Stimulated activated CD4-positive, alpha-beta T cell treated with anti-CD3 and anti-CD28 coated beads, Interleukin-12 subunit alpha, Interleukin-12 subunit beta, amount 100 ng/mL, for 4 hours (primary cell): ENCODE measurements around the gene MAPK12.

Experiments
- DNase-seq: peaks from one replicate; pipeline ENCODE4 v3.0.0-alpha.2; 2020

The MAPK12 gene

DNA sequence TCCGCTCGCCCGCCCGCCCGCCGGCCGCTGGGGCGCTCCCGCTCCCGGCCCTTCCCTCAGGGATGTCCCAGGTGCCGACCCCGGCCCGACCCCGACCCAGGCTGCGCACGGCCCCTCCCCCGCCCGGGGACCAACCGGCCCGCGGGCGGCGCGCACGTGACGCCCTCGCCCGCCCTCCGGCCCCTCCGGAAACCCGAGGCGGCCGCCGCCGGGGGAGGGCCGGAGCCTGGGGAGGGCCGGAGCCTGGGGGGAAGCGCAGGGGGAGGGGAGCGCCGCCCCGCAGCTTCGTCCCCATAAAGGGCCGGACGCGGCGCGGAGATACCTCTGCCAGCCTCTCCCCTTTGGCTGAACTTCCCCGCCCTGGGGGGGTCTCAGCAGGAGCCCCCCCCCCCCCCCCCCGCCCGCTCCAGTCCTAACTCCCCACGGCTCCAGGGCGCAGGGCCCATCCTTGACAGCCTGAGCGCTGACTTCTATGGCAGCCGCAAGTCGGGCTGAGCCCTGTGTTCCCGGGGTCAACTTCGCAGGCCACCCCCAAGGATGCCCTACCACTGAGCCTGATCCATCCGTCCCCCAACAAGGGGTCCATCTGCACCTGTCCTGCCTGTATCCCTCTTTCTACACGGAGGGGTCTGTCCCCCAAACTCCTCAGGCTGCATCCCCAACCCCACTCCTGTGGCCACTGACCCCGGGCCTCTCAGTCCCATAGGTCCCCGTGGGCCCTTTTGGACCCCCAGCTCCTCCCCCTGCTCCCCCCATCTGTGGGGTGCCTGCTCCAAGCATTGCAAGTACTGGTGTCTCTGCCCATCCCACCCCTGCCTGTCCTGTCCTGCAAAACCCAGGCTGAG lies at the start of gene MAPK12:
MAPK12 (minus strand) TSS at position 69 of the 845 bp plus-strand sequence. CDS start 174 bp downstream, outside the sequence.
- DNase-seq: no peak

DNA sequence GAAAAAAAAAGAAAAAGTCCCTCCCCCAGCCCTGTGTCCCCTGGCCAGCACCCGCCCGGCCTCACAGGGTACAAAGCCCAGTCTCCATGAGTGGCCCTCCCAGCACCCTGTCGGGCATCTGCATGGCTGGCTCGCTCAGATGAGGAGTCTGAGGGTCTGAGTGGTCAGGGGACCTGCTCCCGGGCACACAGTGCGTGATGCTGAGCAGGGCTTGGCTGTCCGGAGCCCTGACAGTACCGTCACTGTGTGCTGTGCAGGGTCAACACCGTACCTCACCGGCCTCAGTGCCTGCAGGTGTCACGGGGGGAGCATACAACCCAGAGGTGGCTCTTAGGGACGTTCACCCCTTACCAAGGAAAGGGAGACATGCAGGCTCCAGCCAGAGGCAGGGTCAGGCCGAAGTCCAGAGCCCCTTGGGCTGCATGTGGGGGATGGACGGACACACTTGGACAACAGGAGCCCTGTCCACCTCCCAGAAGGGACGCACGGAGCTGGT lies 49.5 kb upstream of the MAPK12 start:
- DNase-seq: no peak

DNA sequence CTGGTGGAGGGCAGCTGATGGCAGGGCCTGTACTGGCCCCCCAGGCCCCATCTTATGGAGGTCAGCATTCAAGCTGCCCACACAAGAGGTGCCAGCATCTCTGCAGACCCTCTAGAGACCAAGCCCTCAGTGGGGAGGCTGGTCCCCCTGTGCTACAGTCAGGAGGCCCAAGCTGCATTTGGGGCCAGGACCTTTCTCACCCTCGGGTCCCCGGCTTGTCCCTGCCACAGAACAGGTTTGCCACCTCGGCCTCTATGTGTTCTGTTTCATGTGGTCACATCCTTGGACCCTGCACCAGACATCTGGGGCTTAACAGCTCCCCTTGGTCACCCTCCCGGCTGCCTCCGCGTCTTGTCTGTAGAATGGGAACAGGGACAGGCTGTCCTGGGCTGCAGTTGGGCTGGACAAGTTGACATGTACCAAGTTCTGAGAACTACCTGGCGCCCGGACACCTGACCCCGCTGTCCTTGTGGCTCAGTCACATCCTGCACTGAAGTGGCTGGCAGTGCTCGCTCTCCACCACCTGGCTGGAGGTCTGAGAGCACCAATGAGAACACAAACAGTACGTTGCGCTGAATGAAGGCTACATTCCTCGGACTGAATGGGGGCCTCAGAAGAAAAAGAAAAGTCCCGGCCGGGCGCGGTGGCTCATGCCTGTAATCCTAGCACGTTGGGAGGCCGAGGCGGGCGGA lies 48.7 kb upstream of the MAPK12 start:
- no peak for DNase-seq

- DNase-seq: no peak
These were observed 48.1 kb upstream of the MAPK12 start for GRCh38 chr22:50309601-50309991.

- DNase-seq: no peak
These were observed 47.6 kb upstream of the MAPK12 start for GRCh38 chr22:50308986-50309600.

DNA sequence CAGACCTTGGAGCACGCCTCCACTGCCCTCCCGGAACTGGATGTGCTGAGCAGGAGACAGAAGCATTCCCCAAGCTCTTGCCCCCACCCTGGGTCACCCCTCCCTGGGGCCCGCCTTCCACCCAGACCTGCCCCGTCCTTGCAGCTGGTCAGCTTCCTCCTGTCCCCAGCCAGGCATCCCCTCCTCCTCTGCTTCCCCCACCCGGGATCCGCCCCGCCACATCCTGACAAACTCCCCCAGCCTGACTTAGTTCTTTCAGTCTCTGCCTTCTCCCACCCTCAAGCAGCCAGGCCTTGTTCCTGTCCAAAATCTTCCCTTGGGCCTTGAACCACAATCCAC lies 47.1 kb upstream of the MAPK12 start:
- DNase-seq: no peak

DNA sequence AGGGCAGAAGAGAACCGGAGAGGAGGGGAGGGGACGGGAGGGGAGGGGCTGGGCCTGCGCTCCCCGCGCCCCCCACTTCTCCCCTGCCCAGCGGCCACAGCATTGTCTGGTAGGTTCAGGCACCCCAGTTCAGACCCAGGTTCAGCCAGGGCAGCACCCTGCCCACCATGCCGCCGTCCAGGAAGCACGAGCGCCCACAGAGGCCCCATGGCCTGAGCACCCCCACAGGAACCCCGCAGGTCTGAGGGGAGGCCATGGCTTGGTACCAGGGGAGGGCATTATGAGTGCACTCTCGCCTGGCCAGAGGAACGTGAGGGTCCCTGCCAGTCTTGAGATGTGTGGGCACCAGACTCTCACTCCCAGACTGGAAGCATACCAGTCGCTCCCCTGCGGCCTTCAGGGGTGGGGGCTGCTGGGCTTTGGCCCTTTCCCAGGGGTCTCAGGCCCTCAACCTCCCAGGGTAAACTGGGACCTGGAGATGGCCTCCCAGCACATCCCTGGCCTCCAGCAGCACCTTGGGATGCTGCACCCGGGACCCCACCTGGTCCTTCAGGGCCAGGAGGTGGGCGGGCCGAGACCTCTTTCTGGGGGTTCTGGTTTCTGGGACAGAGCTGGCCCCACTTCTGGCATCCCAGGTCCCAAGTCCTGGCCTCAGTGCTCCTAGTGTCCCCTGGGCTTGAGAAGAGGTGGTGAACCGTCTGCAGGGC lies 46.6 kb upstream of the MAPK12 start:
- DNase-seq: no peak

DNA sequence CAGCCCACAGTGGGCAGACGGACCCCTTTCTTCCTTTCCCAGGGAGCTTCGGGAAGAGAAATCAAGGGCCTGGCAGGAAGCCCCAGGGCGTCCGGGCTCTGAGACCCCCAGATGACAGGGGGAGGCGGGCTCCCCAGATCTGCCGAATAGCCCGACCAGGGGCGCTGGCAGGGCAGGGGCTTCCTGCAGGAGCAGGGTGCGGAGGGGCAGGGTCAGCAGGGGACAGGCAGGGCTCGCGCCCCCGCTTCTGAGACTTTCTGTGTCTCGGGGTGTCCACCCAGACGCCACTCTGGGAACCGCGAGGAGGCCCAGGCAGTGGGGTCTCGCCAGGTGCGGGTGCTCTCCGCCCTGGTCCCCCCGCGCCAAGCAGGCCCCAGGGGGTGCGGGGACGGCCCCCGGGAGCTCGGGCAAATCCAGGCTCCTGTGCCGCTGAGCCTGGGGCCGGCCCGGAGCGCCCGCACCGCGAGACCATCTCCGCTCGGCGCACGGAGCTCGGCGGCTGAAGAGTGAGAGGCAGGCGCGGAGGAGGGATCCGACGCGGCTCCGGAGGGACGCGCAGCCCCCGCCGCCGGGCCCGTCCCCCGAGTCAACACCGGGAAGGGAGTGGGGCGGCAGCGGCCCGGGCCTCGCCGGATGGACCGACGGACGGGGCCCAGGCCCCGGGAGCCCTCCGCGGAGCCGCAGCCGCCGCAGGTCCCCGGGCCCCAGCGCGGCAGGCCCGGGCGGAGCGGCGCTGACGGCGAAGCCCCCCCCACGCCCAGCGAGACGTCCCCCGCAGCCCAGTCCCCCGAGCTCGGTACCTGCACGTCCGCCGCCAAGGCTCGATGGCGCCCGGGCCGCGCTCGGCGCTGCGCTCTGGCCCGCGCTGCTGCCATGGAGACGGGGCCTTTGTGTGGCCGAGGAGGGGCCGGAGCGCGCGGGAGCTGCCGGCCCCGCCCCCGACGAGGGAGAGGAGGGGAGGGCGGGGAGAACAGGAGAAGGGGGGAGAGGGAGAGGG lies 45.6 kb upstream of the MAPK12 start, which contains the start of gene PLXNB2:
PLXNB2 (minus strand) TSS at position 894 of the 997 bp plus-strand sequence. CDS start 17,062 bp downstream, outside the sequence.
- peak; percentile 25 for DNase-seq

GRCh38 chr22:50305923-50306566 lies 44.6 kb upstream of the MAPK12 start:
- DNase-seq: no peak

DNA sequence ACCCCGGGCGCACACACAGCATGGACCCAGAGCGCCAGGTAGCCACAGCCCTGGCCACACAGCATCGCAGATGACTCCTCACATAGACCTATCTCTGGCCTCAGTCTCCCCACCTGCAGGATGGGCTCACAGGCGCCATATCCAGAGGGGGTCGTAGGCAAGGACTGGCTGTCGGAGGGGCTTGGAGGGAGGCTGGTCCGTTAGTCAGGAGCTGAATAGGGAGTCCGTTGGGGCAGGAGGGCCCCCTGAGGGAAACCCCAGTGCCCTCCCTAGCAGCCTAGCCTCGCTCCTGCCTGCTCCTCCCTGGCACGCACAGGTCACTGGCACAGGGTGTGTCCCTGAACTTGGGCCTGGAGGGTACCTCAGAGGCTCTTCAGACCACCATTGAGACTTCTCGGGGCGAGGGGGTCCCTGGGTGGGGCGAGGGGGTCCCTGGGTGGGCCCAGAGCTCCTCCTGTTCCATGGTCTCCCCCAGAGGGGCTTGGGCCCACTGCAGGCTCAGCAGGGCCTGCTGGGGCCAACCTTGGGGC lies 44.0 kb upstream of the MAPK12 start:
- no peak for DNase-seq

DNA sequence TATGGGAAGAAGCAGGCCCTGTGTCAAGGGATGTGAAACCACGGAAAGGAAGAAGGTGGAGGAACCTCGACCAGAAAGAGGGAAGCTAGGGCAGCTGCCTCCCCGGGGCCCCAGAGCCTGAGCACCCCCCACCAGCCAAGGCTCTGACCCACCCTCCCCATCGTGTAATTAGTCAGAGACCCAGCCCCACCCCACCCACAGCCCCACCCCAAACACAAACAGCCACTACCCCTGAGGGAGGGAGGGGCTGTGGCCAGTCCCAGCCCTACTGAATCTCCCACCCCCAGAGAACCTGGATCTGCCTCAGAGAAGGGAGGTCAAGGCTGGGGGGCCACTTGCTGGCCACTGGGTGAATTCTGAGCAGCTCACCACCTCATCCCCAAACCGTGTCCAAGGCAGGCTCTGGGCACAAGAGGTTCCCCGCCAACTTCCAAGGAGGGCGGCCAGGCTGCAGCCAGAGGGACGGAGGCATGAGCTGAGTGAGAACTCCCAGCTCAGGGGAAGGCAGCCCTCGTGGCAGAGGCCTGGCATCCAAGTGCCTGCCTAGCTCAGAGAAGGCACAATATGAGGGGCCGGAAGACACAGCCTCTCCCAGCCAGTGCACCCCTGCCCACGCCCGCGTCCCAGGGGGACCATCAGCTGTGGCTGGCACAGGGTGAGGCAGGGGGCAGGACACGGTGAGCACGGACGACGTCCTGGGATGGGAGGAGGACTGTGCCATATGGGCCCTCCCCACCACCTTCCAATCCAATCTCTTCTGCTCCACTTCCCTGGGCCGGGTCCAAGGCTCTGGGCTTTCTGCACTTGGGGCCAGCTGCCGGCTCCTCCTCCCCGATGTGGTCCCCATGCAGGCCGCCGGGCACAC lies 43.3 kb upstream of the MAPK12 start:
- no peak for DNase-seq

- no peak for DNase-seq
These were observed 42.5 kb upstream of the MAPK12 start for GRCh38 chr22:50303848-50304527.

GRCh38 chr22:50303515-50303847 lies 42.0 kb upstream of the MAPK12 start:
- DNase-seq: no peak

DNA sequence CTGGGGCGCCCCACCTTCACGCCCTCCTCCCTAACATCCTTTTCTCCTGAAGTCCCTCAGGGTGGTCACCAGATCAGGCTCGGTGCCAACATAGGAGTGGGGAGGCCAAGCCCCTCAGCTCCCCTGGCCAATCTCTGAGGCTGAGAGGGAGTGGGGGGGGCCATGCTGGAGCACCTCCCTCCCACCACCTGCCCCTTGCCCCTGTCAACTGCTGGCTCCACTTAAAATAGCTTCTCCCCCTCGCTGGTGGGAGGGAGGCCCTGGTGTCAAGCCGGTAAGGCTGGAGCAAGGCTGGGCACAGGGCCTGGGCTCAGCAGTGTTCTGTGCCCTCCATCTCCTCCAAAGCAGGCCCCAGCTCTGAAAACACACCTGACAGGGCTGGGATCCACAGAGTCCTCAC lies 41.1 kb upstream of the MAPK12 start:
- DNase-seq: no peak

GRCh38 chr22:50302041-50302541 lies 40.6 kb upstream of the MAPK12 start:
- no peak for DNase-seq

DNA sequence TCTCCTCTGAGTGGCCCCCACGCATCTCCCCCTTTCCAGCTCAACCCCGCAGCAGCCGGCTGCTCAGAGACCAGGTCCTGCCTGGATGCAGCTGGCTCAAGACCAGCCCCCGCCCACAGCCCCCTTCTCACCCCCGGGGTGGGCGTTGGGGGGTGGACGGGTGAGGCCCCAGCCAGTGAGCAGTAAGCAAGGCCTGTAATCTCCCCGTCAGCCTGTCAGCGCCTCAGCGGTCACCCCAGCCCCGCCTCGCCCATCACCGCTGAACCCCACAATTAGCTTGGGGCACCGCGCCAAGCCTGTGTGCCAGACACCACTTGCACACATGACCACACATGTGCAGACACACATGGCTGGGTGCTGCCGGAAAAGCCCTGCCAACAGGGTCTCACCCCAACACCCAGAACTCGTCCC lies 40.1 kb upstream of the MAPK12 start:
- no peak for DNase-seq

DNA sequence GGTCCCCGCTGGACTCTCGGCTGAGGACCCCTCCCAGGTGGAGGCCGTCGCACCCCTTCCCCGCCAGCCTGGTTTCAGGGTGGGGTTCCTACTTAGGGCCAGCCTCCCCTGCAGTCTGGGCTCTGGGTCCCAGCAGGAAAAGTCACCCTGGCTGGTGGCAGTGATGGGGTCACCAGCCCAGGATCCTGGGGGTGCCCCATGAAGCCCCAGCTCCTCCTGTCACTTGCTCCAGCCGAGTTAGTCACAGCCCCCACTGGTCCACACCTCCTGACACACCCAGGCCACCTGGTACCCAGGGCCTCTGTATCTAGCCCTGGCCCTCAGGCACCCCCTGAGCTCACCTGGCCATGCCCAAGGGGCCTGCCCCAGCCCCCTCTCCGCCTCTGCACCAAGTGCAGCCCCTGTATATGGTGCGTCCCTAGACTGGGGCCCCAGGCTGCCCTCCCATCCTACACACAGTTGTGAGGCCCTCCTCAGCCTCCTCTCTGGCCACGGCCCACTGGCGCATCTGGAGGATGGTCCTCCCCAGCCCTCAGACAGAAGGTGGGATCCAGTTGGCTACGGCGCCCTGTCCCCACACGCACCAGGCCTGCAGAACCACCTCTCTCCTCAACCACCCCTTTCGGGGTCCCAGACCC lies 39.3 kb upstream of the MAPK12 start:
- DNase-seq: no peak

DNA sequence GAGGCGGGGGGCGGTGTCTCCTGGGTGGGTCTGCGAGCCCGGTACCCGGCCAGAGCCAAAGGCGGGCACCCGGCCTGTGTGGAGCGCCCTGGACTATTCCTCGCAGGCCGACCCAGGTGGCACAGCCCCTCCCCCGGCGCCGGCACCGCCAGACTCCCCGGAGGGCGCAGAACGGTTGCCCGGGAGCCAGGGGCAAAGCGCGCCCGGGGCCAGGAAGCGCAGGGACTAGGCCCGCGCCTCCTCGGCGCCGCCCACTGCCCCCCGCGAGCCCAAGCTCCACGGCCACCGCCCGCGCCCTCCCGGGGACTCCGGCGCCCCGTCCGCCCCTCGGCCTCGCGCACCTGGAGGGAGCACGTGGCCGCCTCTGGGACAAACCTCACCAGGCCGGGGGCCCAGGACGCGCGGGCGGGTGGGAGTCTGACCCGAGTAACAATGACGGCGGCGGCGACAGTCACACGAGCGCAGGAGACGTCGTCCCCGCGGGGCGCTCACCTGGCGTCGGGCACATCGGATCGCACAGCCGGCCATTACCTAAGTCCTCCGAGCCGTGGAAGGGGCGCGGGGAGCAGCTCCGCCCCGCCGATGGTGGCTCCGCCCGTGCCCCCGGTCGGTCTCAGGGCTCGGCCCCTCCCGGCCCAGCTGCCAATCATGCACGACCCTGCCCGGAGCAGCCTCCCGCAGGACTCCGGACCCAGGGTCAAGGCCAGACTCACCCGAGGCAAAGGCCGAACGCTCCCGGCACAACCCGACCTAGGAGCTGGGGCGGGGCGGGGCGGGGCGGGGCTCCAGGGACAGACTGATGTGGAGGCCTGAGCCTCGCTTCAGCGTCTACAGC lies 38.5 kb upstream of the MAPK12 start:
- no peak for DNase-seq
